A549 (cell line): Measurements from ENCODE around the gene PPP1R7.

Experiments
- BHLHE40 ChIP-seq: IDR thresholded peaks from 2 replicates; pipeline ENCODE4 v1.6.1; 2012; ENCODE audit warnings: low read depth, low read length, inconsistent platforms
- CHD4 ChIP-seq: fragments of 200-600 bp; sonication (generic); IDR thresholded peaks from 2 replicates; pipeline ENCODE4 v1.6.1; 2016; ENCODE audit warnings: antibody characterized with exemption, mild to moderate bottlenecking, borderline replicate concordance
- CTCF ChIP-seq: fragments of >200 bp; sonication (Bioruptor Twin); formaldehyde crosslinking; IDR thresholded peaks from 3 replicates; pipeline ENCODE4 v1.5.1; 2016
- EHF ChIP-seq: fragments of 250-450 bp; sonication (Bioruptor Pico); IDR thresholded peaks from 2 replicates; pipeline ENCODE4 v1.5.0; 2020; ENCODE audit warnings: mild to moderate bottlenecking
- RCOR1 ChIP-seq: fragments of 150-350 bp; IDR thresholded peaks from 2 replicates; pipeline ENCODE4 v1.6.1; 2014; ENCODE audit warnings: antibody characterized with exemption, low read length, low read depth
- REST ChIP-seq: fragments of 200-600 bp; sonication (generic); IDR thresholded peaks from 2 replicates; pipeline ENCODE4 v1.6.1; 2016; ENCODE audit warnings: antibody characterized with exemption, mild to moderate bottlenecking, moderate library complexity
- ZFP36 ChIP-seq: fragments of 450-650 bp; IDR thresholded peaks from 2 replicates; pipeline ENCODE4 v1.6.1; 2014; ENCODE audit warnings: borderline replicate concordance; ENCODE audit not compliant: partially characterized antibody
- TF ChIP-seq, protein P1 (sequence below): IDR thresholded peaks from 2 replicates; pipeline ENCODE4 v1.6.1; 2012; ENCODE audit warnings: low read depth, borderline replicate concordance

GRCh38 chr2:241125626-241126025 is 24.6 kb upstream of the PPP1R7 start:
- no peak for TF ChIP-seq BHLHE40
- TF ChIP-seq ZFP36: no peak
- no peak for TF ChIP-seq RCOR1
- TF ChIP-seq, protein P1, sequence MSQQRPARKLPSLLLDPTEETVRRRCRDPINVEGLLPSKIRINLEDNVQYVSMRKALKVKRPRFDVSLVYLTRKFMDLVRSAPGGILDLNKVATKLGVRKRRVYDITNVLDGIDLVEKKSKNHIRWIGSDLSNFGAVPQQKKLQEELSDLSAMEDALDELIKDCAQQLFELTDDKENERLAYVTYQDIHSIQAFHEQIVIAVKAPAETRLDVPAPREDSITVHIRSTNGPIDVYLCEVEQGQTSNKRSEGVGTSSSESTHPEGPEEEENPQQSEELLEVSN: no peak
- TF ChIP-seq CTCF: no peak
- TF ChIP-seq EHF: no peak
- TF ChIP-seq CHD4: no peak
- TF ChIP-seq REST: no peak
